ENCODE results near the gene GALNT3. TPM values are rescaled to one million over a fixed set of nuclear protein-coding genes. Genes with fewer than 3 reads are reported as not detected.
A peak's percentile ranks its signal among the peaks of the same experiment; 100 is the strongest.

The GALNT3 gene
- total RNA-seq, 2 donors from 2014 or later, result 6.7 to 7.7 TPM

DNA sequence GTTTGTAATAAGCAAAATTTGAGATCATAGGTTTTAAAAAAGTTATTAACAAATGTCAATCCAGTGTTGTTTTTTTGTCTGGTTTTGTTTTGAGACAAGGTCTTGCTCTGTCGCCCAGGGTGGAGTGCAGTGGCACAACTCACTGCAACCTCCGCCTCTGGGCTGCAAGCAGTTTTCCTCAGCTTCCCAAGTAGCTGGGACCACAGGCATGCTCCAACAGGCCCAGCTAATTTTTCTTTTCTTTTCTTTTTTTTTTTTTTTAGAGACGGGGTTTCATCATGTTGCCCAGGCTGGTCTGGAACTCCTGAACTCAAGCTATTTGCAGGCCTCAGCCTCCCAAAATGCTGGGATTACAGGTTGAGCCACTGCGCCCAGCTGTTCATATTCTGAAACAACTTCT, 31.3 kb downstream of the GALNT3 start:
- Mint-ChIP-seq H3K27ac (no peak overlapping the region), H3K27me3 (no peaks in the 10 kb centered on the region), H3K4me3 (no peak overlapping the region), H3K4me1 (peaks cover 5% of the 10 kb centered on the region), H3K36me3 (ENCODE audit: low read depth) (no peaks in the 10 kb centered on the region)
- DNase-seq (no peak), ATAC-seq (no peak)
- H3K9me3 ChIP-seq (ENCODE audit: control insufficient read depth, low read length, poor library complexity, severe bottlenecking), result no peaks in the 10 kb centered on the region

GRCh38 chr2:165757906-165758675, 36.0 kb downstream of the GALNT3 start:
- ATAC-seq, result no peak
- H3K27me3 Mint-ChIP-seq, result no peaks in the 10 kb centered on the region
- no peaks in the 10 kb centered on the region for H3K9me3 ChIP-seq (ENCODE audit: control insufficient read depth, low read length, poor library complexity, severe bottlenecking)
- no peak for DNase-seq
- no peaks in the 10 kb centered on the region for H3K4me1 Mint-ChIP-seq
- H3K27ac Mint-ChIP-seq, result no peak overlapping the region
- H3K4me3 Mint-ChIP-seq, result no peak overlapping the region
- H3K36me3 Mint-ChIP-seq (ENCODE audit: low read depth), result peaks cover 2% of the 10 kb centered on the region

DNA sequence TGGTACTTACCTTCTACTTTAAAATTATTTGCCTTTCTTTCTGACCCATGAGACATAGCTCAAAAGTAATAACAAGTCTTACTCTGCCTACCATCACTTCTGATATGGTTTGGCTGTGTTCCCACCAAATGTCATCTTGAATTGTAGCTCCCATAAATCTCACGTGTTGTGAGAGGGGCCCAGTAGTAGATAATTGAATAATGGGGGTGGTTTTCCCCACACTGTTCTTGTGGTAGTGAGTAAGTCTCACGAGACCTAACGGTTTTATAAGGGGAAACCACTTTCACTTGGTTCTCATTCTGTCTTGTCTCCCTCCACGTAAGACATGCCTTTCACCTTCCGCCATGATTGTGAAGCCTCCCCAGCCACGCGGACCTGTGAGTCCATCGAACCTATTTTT, 47.5 kb downstream of the GALNT3 start:
- H3K27me3 Mint-ChIP-seq, result no peaks in the 10 kb centered on the region
- H3K9me3 ChIP-seq (ENCODE audit: control insufficient read depth, low read length, poor library complexity, severe bottlenecking), result no peaks in the 10 kb centered on the region
- no peak for DNase-seq
- no peak overlapping the region for H3K27ac Mint-ChIP-seq
- ATAC-seq, result no peak
- peaks cover 5% of the 10 kb centered on the region for H3K4me1 Mint-ChIP-seq
- peaks cover 3% of the 10 kb centered on the region for H3K36me3 Mint-ChIP-seq (ENCODE audit: low read depth)
- no peak overlapping the region for H3K4me3 Mint-ChIP-seq

- ATAC-seq (no peak), DNase-seq (no peak)
- no peaks in the 10 kb centered on the region for H3K9me3 ChIP-seq (ENCODE audit: control insufficient read depth, low read length, poor library complexity, severe bottlenecking)
- Mint-ChIP-seq H3K4me1 (peaks cover 5% of the 10 kb centered on the region), H3K4me3 (no peak overlapping the region), H3K36me3 (ENCODE audit: low read depth) (peaks cover 3% of the 10 kb centered on the region), H3K27me3 (no peaks in the 10 kb centered on the region), H3K27ac (no peak overlapping the region)
Measured at GRCh38 chr2:165745916-165746315, 48.1 kb downstream of the GALNT3 start.

DNA sequence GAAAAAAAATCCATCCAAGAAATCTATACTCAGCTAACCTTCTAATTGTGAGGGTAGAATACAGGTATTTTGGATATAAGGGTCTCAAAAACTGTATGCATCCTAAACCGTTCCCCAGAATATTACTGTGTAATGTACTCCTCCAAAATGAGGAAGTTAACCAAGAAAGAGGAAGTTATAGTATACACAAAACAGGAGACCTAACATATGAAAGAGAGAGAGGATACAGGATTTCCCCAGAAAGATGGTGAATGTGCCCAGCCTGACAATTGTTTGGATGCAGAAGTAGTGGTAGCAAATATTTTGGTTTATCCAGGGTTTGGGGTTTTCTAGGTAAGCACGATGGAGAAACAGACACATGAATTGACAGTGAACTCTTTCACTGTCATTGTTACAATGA, 50.6 kb downstream of the GALNT3 start:
- no peak for DNase-seq
- H3K4me1 Mint-ChIP-seq, result peaks cover 3% of the 10 kb centered on the region
- no peak overlapping the region for H3K27ac Mint-ChIP-seq
- H3K9me3 ChIP-seq (ENCODE audit: control insufficient read depth, low read length, poor library complexity, severe bottlenecking), result no peaks in the 10 kb centered on the region
- no peak overlapping the region for H3K4me3 Mint-ChIP-seq
- no peak for ATAC-seq
- no peaks in the 10 kb centered on the region for H3K27me3 Mint-ChIP-seq
- H3K36me3 Mint-ChIP-seq (ENCODE audit: low read depth), result no peaks in the 10 kb centered on the region

GRCh38 chr2:165725421-165725820, 68.6 kb downstream of the GALNT3 start:
- peaks cover 33% of the 10 kb centered on the region for H3K27me3 Mint-ChIP-seq
- H3K4me1 Mint-ChIP-seq, result no peaks in the 10 kb centered on the region
- no peak overlapping the region for H3K27ac Mint-ChIP-seq
- no peak for DNase-seq
- H3K9me3 ChIP-seq (ENCODE audit: control insufficient read depth, low read length, poor library complexity, severe bottlenecking), result no peaks in the 10 kb centered on the region
- no peaks in the 10 kb centered on the region for H3K36me3 Mint-ChIP-seq (ENCODE audit: low read depth)
- ATAC-seq, result no peak
- no peak overlapping the region for H3K4me3 Mint-ChIP-seq

- no peak overlapping the region for H3K27ac Mint-ChIP-seq
- peaks cover 47% of the 10 kb centered on the region for H3K27me3 Mint-ChIP-seq
Measured at GRCh38 chr2:165720511-165720910, 73.5 kb downstream of the GALNT3 start.

DNA sequence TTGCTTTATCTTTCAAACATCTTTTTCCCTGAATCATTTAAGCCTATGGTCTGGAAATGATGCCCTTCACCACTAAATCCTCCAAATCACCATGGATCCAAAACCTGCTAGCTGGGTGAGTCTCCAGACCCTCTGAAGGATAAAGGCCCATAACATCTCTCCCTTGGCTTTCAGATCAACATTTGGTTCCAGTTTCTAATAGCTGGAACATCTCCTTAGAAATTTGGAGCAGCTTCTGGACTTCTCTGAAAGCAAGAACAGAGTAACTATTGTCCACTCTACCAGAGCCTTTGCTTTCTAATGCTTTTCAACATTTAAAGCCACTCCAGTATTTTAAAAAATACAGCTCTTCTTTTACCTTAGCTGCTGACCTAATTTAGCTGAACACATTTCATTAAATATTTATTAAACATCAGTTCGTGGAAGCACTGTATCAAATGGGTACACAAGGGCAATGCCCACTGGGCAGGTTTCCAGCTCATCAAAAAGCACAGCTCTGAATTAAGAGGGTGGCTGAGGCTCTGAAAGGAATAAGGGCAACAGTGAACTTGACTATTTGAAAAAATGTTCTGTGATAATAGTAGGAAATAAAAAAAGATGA, 75.3 kb downstream of the GALNT3 start:
- H3K27me3 Mint-ChIP-seq, result peaks cover 32% of the 10 kb centered on the region
- no peaks in the 10 kb centered on the region for H3K36me3 Mint-ChIP-seq (ENCODE audit: low read depth)
- ATAC-seq (no peak), DNase-seq (no peak)
- H3K27ac Mint-ChIP-seq, result peak overlapping the region; percentile 4
- no peaks in the 10 kb centered on the region for H3K4me1 Mint-ChIP-seq
- no peaks in the 10 kb centered on the region for H3K9me3 ChIP-seq (ENCODE audit: control insufficient read depth, low read length, poor library complexity, severe bottlenecking)
- no peak overlapping the region for H3K4me3 Mint-ChIP-seq

More at GRCh38 chr2:165720511-165720910, 73.5 kb downstream of the GALNT3 start:
- ATAC-seq (no peak), DNase-seq (no peak)
- no peaks in the 10 kb centered on the region for H3K9me3 ChIP-seq (ENCODE audit: control insufficient read depth, low read length, poor library complexity, severe bottlenecking)
- Mint-ChIP-seq H3K4me3 (no peak overlapping the region), H3K4me1 (no peaks in the 10 kb centered on the region), H3K36me3 (ENCODE audit: low read depth) (no peaks in the 10 kb centered on the region)

- H3K9me3 ChIP-seq (ENCODE audit: control insufficient read depth, low read length, poor library complexity, severe bottlenecking), result no peaks in the 10 kb centered on the region
- no peak overlapping the region for H3K27ac Mint-ChIP-seq
- no peaks in the 10 kb centered on the region for H3K36me3 Mint-ChIP-seq (ENCODE audit: low read depth)
- no peaks in the 10 kb centered on the region for H3K4me1 Mint-ChIP-seq
- no peak overlapping the region for H3K4me3 Mint-ChIP-seq
- H3K27me3 Mint-ChIP-seq, result peaks cover 21% of the 10 kb centered on the region
- ATAC-seq (no peak), DNase-seq (no peak)
Measured at GRCh38 chr2:165716091-165716490, 78.0 kb downstream of the GALNT3 start.

DNA sequence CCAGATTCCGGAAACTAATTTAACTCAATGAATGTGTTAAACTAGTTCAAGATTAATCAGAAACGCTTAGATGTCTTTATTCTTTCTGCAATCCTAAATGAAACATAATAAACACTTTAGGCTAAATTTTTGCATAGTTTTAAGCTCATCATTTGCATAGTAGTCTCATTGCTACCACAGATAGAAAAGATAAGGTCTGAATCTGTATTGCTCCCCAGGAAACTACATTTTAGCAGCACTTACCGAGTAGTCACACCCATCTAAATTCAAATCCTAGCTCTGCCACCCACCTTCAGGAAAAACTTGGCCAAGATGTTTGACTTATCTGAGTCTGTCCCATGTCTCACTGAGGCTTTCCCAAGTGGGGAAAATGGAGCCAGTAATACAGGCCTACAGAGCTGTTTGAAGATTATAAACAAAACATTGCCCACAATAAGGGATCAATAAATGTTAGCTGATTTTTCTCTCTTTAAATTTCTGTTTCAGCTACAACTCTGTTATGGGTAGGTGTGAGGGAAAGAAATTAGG, 87.0 kb downstream of the GALNT3 start:
- ATAC-seq (no peak), DNase-seq (no peak)
- H3K4me3 Mint-ChIP-seq, result no peak overlapping the region
- H3K27ac Mint-ChIP-seq, result no peak overlapping the region
- H3K4me1 Mint-ChIP-seq, result no peaks in the 10 kb centered on the region
- H3K27me3 Mint-ChIP-seq, result peaks cover 21% of the 10 kb centered on the region
- H3K9me3 ChIP-seq (ENCODE audit: control insufficient read depth, low read length, poor library complexity, severe bottlenecking), result no peaks in the 10 kb centered on the region
- peaks cover 2% of the 10 kb centered on the region for H3K36me3 Mint-ChIP-seq (ENCODE audit: low read depth)

DNA sequence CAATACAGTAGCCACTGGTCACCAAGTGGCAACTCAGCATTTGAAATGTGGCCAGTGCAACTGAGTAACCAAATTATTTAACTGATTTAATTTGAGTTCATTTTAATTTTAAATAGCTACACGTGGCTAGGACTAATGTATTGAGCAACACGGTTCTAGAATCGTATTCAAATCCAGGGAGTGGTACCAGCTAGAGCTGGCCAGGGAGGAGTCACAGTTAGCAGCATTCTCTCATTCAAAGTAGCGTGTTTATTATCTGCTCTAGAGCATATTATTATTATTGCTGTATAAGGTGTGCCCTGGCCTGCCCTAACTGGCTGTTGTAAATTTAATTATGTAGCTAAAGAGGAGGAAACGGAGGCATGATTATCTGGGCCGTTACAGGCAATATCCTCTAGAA, 92.9 kb downstream of the GALNT3 start:
- Mint-ChIP-seq H3K4me1 (no peaks in the 10 kb centered on the region), H3K27me3 (peaks cover 37% of the 10 kb centered on the region), H3K36me3 (ENCODE audit: low read depth) (peaks cover 2% of the 10 kb centered on the region), H3K27ac (no peak overlapping the region), H3K4me3 (no peak overlapping the region)
- no peaks in the 10 kb centered on the region for H3K9me3 ChIP-seq (ENCODE audit: control insufficient read depth, low read length, poor library complexity, severe bottlenecking)
- ATAC-seq (no peak), DNase-seq (no peak)

DNA sequence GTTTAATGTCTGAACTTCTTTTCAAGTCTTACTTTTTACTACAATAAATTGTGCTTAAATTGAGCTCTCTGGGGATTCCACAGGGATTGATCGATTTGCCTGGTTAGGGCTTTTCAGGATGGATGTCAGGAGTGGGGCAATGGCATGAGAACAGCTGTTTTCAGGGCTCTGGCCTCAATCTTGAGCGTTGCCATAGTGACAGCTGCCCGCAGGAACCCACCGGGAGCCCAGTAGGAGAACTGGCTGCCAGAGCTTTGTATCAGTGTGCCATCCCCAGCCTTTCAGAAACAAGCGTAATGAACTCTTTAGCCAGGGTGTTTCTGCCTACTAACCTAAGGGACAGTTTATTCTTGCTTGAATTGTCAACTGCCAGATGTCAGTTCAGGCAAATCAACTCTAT, 93.5 kb downstream of the GALNT3 start:
- Mint-ChIP-seq H3K27ac (no peak overlapping the region), H3K27me3 (peaks cover 38% of the 10 kb centered on the region), H3K36me3 (ENCODE audit: low read depth) (peaks cover 2% of the 10 kb centered on the region), H3K4me1 (no peaks in the 10 kb centered on the region), H3K4me3 (no peak overlapping the region)
- no peaks in the 10 kb centered on the region for H3K9me3 ChIP-seq (ENCODE audit: control insufficient read depth, low read length, poor library complexity, severe bottlenecking)
- no peak for DNase-seq
- no peak for ATAC-seq

GRCh38 chr2:165699946-165700345, 94.1 kb downstream of the GALNT3 start:
- H3K9me3 ChIP-seq (ENCODE audit: control insufficient read depth, low read length, poor library complexity, severe bottlenecking), result no peaks in the 10 kb centered on the region
- no peaks in the 10 kb centered on the region for H3K4me1 Mint-ChIP-seq
- H3K27ac Mint-ChIP-seq, result no peak overlapping the region
- ATAC-seq (no peak), DNase-seq (no peak)
- peaks cover 2% of the 10 kb centered on the region for H3K36me3 Mint-ChIP-seq (ENCODE audit: low read depth)
- H3K27me3 Mint-ChIP-seq, result peaks cover 33% of the 10 kb centered on the region
- no peak overlapping the region for H3K4me3 Mint-ChIP-seq

DNA sequence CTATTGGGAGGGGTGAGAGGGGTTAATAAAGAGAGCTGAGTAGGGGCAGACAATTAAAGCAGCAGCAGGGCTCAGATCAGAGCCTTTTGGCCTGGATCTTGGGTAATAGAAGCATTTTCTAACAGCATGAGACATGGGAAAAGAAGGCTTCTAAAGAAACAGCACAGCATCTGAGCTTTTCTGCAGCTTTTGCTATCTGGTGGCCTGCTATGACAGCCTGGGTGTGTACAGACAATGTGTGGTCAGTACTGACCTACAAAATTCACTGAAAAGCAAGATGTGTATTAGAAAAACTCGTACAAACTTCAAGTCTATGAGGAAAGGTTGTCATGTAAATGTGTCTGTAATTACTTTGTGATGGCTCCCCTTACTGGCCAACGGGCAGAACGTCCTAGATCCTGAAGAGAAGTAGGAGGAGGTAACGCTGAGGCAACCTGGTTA, 95.6 kb downstream of the GALNT3 start:
- no peak for ATAC-seq

More for the DNA sequence above, 95.6 kb downstream of the GALNT3 start:
- no peaks in the 10 kb centered on the region for H3K36me3 Mint-ChIP-seq (ENCODE audit: low read depth)
- H3K4me1 Mint-ChIP-seq, result no peaks in the 10 kb centered on the region
- H3K27ac Mint-ChIP-seq, result no peak overlapping the region
- H3K9me3 ChIP-seq (ENCODE audit: control insufficient read depth, low read length, poor library complexity, severe bottlenecking), result no peaks in the 10 kb centered on the region
- no peak overlapping the region for H3K4me3 Mint-ChIP-seq
- no peak for DNase-seq
- peaks cover 35% of the 10 kb centered on the region for H3K27me3 Mint-ChIP-seq
